GM19395 (cell line): ENCODE measurements around the gene CDH6.

Experiments
- ATAC-seq: cut with Tn5 transposase; IDR thresholded peaks from one replicate; pipeline ENCODE4 v1.9.1; 2021; ENCODE audit warnings: mild to moderate bottlenecking, moderate library complexity; ENCODE audit not compliant: unreplicated experiment

CDH6 gene

DNA sequence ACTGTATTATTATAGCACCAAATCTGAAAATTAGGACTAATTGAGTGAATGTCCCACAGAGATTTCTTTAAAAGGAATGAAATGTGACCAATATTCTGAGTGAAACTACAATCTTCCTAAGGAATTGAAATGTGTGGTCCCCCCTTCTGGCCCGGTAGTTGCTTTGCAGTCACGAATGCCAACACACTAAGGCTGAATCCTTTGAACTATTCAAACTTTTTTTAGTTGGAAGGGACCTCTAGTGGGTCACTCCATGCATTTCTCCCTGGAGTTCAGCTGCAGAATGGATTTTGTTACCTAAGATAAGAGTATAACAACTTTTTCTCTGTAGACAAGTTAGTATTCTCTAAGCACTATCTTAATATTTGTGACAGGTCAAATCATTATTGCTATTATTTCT is 2.8 kb downstream of the CDH6 start:
- ATAC-seq: no peak

DNA sequence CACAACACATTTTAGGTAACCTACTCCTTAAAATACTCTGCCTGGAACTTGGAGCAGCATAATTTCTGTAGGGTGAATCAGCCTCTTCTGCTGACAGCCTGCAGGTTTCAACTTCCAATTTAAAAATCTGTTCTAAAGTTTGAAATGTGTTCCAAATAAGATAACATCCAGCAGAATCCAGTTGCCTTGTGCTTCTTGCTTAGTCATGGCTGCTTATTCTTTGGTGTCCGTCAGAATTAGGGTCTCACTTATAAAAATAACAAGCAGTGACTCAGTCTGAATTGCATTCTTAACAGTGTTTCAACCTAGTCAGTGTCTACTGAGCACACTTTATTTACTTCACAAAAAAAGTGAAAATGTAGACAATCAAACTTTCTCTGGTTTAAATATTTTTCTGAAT is 3.7 kb downstream of the CDH6 start:
- no peak for ATAC-seq

DNA sequence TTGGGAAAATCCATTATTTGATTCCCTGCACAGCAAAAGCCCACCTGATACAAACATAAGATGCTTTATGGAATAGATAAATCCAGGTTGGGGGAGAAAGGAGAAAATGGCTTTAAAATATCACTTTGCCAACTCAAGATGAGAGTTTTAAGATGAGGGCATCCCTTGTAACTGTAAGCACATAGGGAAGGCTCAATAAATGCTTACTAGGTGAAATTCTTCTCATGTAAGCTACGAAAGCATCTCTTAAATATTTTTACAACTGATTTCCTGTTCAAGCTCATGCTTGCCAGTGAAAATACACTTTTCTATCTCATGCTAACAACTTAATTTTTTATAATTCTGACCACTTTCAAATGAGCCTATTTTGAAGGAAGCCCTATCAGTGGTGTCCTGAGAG is 11.5 kb downstream of the CDH6 start:
- ATAC-seq: no peak

DNA sequence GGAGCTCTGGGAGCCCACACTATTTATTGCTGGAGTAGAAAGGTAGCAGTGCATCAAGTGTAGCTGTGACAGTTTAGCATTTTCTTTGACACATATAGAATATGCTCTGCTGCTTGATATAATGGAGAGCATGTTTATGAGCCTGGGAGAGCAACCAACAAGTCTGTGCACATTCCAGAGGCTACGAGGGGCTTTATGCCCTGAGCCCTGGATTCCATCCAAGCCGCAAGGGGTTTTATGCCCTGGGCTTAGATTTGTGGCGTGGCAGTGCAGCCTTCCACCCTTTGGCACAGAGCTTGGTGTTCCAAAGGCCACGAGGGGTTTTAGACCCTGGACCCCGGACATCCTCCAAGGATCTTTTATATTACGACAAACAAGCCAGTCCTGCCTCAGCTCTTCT is 14.6 kb downstream of the CDH6 start:
- no peak for ATAC-seq

DNA sequence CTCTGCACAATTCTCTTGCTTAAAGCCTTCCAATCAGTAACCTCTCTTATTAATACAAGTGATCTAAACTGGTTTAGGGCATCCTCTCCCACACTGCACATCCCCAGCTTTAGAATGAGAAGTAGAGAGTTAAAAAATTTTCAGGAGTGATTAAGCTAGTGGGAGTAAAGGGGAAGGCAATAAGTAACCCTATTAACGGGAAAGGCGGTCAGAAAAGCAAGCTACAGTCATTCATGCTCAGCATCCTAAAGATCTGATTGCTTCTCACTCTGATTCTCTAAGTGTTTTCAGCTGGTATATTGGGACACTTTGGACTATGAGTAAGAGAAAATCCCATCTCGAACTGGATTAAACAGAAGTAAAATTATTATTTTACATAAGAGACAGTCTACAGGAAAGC is 15.8 kb downstream of the CDH6 start:
- no peak for ATAC-seq

DNA sequence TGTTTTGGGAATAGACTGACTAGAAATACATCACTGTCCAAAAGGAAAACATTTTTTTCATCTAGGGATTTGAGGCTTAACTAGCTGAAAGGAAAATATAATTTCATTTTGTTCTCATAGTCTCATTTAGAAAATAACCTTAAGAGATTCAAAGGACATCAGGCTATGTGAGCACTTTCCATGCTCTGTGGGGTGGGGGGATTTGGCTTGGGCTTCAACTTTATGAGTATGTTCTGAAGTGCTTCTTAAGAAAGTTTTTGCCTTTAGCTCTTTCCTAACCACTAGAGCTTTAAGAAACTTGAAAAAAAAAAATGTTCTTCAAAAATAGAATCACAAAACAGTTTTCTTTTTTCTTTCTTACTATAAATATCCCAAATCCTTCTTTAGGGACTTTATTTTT is 17.6 kb downstream of the CDH6 start:
- no peak for ATAC-seq

DNA sequence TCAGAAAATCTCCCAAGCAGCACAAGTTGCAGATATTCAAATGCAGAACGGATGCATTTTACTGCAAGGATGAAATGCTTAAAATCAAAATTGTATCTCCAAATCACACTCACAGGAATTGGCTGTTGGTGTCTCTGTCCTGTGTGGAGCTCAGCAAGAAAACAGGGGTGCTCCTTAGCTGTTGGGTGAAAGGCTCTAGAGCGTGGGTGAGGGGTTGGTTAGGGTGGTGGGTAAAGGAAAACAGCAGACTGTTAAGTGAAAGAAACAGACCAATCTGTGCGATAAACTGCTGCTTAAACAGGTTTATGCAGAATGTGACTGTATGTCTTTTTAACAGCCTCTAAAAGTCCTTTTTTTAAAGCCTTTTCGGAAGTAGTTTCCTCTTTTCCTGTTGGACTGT is 19.8 kb downstream of the CDH6 start:
- ATAC-seq: no peak

DNA sequence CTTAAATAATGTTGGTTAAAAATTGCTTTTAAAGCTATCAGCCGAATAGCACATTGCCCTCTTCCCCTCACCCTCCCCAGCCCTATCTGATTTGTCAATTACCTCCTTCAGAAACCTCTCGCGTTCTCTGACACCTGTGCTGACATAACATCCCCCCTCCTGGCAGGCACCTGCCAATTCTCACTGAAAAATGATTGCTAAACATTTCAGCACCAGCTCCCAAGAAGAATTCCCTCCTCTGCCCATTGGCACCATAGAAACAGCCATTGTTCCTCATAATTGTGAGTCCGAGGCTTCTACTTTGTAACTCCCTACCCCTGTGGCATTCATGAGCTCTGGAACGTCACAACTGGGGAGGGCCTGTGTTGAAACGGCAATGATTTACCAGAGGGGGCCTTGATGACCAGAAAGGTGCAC is 20.2 kb downstream of the CDH6 start:
- no peak for ATAC-seq

DNA sequence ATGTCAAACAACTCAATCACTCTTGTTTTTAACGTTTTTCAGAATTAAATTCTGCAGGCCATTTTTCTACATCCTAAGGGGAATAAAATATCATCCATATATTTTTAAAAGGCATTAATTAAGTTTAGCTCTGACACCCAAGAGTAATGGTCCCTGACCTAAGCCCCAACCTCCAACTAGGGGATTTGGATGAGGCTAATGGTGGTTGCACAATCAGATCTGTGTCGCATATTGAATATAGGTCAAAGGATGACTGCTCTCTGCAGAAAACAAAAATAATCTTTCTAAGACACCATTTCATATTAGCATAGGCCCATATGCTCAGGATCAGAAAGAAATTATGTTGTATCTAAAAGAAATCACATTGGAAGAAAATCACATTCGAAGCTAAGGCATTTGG is 20.7 kb downstream of the CDH6 start:
- ATAC-seq: no peak

DNA sequence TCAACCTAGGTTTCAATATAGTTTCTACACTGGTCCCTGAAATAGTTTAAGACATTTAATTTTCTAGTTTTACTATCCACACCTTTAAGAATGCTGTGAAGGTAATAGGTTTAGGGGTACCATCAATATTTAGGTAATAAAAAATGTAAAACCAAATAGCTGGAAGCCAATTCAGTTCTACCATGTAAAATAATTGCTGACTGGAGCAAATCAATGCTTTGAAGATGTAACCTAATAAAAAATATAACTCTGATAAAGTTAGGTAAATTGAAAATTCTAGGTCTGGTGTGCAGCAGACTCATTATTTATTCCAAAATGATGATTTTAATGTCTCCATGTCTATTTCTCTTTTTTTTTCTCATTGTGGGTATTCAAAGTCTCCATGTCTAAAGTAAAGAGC is 21.8 kb downstream of the CDH6 start:
- no peak for ATAC-seq

DNA sequence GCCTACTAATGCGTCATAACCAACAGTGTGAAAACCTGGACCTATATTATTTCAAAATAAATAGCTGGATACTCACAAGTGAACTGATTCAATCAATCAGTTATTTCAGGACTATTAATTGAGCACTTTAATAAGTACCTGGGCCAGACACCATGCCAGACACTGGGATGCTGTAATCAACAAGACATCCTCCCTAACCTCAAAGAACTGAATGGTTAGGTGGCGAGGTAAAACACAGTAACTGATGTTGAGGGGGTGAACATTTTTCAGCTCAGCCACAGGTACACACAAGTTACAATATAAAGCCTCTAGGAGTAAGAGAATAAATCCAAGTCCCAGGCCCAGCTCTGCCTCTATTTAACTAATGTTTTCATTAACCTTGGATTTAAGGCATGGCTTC is 24.0 kb downstream of the CDH6 start:
- ATAC-seq: no peak

DNA sequence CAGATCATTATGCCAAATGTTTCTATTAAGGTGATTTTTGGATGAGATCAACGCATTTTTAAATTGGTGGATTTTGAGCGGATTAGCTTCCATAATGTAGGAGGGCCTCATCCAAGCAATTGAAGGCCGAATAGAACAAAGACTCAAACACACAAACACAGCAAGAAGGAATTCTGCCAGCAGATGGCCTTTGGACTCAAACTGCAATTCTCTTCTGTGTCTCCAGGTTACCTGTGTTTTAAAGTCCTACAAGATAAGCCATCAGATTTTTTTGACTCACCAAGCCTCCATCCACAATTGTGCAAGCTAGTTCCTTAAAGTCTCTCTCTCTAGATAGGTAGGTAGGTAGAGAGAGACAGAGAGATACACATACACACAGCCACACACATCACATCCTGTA is 25.5 kb downstream of the CDH6 start:
- ATAC-seq: no peak

DNA sequence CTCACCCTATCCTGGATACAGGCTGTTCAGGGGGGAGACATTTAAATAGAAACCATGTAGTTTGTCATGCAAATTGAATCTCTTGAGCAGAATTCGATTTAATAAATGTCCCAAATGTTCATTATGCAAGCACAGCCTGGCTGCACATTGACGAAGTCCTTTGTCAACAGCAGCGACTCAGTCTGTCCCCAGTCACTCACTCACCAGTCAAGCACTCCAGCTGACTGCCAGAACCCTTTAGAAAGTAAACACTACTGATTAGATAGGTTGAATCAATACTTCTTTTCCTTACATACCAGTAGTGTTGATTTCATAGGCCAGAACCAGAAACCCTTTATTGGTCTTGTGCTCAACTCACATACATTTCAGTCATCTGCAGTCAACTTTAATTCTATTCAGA is 27.5 kb downstream of the CDH6 start:
- no peak for ATAC-seq

DNA sequence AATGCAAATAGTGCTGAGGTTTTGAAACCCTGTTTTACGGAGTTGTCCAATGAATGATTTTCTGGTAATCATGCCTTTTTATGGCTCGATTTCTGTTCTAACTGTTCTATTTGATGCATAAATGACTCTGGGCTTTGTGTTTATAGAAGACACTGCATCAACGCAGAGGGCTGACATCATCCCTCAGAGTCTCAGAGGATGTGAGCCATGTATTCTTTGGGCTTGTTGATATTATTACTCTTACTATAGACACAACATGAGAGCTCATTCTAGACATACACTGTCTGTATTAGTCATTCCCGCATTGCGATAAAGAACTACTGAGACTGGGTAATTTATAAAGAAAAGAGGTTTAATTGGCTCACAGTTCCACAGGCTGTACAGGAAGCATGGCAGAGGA is 31.6 kb downstream of the CDH6 start:
- no peak for ATAC-seq

DNA sequence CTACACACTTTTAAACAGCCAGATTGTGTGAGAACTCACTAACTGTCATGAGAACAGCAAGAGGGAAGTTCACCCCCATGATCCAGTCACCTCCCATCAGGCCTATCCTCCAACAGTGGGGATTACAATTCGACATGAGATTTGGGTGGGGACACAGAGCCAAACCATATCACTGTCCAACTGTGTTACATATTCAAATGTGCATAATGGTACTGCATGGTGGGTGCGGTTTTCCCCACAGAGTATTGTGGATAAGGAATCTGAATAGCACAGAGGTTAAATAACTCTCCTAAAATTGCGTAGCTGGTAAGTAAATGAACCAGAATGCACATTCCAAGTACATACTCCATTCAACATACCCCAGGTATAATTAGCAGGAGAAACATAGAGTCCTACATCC is 32.1 kb downstream of the CDH6 start:
- no peak for ATAC-seq

DNA sequence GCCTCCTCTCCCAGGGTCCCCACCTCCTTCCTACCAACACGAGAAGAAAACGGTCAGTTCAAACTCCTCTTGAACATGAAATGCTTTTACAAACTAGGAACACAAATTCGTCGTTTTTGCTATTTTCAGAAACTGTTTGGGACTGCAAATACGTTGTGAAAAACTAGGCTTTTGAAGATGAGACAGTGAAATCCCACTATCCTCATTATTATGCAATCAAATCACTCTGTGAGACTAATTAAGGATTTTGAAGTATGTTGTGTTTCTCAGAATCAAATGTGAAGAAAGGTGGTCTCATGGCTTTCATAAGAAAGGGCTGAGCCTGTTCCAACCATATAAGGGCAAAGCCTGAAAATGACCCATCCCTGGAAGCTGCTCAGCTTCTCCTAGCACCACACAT is 33.2 kb downstream of the CDH6 start:
- ATAC-seq: no peak

DNA sequence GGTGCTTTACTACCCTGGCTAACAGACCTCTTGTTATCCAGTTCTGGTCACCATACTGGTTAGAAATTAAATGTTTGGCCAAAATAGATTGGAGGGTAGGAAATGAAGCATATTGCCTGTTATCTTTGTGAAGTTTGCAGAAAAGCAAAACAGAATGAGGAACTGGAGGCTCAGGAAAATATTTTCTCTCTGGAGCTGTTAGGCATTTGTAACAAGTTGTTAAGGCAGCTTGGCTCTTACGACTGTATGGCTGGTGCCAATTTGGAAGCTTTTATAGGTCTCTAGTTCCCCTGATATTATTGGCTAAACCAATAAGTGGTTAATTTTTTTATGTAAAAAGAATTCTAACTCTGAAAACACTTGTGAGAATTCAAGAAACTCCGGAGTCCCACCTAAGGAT is 35.8 kb downstream of the CDH6 start:
- ATAC-seq: no peak

DNA sequence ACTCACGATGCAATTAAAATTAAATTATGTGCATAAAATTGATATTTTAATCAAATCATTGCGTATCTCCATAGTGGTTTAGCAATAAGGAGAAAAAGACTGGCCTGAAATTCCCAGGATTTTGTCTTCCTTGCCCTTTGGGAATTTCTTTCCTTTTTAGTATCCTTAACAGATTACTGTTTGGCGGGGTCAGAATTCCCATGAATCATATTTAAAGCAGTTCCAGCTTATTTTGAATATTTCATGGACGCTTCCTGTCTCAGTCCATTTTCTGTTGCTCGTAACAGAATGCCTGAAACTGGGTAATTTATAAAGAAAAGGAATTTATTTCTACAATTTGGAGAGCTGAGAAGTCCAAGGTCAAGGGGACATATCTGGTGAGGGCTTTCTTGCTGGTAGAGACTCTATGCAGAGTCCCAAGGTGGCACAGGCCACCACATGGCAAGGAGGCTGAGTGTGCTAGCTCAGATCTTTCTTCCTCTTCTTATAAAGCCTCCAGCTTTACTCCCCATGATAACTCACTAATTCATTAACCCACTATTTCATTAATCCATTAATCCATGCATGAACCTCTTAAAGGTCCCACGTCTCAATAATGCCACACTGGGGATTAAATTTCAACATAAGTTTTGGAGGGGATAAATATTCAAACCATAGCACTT is 37.8 kb downstream of the CDH6 start:
- ATAC-seq: no peak

DNA sequence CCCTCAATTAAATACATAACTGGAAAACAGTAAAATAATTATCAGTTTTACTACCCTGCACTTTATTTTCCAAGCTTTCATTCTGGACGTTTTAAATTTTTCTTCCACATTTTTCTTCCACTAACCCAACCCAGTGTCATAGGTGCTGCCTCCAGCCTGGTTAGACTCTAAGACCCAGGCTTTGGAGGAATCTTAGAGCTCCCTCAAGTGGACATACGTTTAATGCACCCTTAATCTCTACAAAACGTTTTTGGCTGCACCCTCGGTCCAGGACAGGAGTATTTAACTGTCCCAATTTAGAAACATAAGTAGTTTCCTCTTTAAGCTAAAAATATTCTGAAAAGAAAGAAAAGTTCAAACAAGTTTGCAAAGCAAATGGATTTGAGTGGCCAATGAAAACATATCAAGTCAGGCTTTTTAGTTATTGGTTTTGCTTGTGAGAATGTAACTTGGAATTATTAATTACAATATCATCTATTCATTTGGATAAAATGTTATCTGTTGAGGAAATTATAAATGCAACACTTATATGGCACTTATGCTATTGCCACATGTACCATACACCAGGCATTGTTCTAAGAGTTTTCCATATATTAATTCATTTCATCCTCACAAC is 38.9 kb downstream of the CDH6 start:
- peak; percentile 84 for ATAC-seq

DNA sequence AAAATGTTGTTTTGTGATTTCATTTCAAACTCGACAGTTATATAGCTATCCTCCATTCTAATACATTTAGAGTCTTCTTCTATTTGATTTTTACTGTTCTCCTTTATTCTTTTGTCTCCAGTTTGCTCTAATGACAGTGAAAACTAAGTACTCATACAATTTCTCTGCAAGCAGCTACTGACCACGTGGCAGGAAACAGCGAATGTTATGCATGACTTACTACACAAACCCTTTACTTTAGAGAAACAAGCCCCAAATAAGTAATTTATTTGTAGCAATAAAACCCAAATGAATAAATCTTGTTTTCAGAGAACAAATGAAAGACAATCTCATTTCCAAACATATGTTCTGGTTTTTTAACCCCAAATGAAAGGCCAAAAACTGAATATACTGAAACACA is 41.9 kb downstream of the CDH6 start:
- no peak for ATAC-seq

DNA sequence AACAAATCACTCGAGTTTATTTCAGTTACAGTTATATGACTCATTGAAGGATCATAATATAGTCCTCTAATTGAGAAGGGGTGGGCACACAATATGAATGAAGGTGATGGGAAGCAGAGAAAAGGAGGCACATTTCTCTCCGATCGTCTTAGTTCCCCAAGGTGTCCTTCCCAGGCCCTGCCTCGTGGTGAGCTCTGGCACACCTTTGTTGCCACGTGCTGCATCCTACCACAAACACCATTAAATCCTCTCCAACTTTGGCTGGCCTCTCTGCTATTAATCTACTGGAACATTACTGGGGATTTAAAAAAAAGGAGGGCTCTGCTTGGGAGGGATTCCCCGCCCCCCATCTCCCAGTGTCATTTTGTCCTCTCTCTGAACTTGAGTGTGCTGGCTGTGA is 42.9 kb downstream of the CDH6 start:
- ATAC-seq: no peak

DNA sequence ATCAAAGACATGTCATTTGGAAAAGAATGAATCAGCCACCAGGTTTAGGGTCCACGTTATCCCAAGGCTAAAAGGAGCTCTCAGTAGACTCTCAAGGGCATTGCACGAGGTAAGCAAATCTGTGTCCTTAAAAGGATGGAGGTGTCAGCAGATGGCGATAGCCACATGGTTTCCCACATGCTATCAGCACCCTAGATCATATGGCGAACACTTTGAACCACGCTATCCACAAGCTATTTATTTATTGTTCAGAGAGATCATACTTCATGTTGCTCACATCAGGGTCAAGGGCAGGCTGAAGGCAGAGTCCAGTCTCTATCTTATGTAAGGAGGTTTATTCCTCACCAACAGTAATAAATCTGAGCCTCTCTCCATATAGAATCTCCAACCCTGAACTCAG is 43.7 kb downstream of the CDH6 start:
- ATAC-seq: no peak

DNA sequence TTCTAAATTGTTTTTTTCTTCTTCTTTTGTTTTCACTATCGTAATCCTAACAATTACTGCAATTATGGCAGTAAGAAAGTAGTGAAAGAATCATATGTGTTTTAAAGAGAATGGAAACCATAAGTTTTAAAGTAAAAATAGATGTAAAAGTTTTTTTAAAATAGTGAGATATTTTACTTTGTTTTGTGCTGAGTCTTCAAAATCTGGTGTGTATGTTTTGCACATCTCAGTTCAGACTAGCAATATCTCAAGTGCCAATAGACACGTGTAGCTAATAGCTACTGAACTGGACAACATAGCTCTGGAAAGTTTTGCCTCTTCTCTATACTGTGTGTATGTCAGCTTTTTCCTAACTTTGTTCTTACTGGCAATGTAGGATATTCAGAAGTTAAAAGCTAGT is 45.0 kb downstream of the CDH6 start:
- no peak for ATAC-seq
